ENCODE data around the gene ZNF778.

DNA sequence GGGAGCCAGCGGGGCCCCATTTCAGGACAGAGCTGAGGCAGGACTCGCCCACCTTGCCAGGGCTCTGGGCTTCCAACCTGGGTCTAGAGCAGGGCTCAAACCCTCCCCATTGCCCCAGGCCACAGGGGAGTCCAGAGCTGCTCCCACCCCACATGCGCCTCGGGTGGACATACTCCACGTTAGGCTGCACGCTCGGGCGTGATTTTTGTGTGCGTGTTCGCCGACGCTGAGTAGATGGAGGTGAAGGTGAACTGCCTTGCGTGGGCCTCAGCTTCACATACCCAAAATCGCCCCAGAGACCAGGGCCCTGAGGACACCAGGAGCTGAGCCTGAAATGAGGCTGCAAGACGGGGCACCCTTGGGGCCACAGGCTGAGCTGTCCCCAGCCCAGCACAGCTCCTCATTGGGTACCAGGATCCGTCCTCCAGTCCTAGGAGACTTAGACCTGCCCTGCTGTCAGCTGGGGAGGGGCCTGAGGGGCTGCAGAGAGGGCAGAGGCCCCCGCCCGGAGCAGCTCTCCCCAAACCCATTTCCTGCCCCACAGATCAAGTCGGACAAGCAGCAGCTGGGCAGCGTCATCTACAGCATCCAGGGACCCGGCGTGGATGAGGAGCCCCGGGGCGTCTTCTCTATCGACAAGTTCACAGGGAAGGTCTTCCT, 37.7 kb upstream of the ZNF778 start:
- TF ChIP-seq, protein P1, sequence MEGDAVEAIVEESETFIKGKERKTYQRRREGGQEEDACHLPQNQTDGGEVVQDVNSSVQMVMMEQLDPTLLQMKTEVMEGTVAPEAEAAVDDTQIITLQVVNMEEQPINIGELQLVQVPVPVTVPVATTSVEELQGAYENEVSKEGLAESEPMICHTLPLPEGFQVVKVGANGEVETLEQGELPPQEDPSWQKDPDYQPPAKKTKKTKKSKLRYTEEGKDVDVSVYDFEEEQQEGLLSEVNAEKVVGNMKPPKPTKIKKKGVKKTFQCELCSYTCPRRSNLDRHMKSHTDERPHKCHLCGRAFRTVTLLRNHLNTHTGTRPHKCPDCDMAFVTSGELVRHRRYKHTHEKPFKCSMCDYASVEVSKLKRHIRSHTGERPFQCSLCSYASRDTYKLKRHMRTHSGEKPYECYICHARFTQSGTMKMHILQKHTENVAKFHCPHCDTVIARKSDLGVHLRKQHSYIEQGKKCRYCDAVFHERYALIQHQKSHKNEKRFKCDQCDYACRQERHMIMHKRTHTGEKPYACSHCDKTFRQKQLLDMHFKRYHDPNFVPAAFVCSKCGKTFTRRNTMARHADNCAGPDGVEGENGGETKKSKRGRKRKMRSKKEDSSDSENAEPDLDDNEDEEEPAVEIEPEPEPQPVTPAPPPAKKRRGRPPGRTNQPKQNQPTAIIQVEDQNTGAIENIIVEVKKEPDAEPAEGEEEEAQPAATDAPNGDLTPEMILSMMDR (IDR thresholded peaks at IDR 0.05) = no peak
- TF ChIP-seq EZH2 (IDR thresholded peaks at IDR 0.05) (no peak), EZH2phosphoT487 (IDR thresholded peaks at IDR 0.05) (no peak)

Data from neural progenitor cell (in vitro differentiated cells).